Heart left ventricle (tissue), 16 donors: ENCODE results near the gene ABCC8. TPM values are rescaled to one million over a fixed set of nuclear protein-coding genes. Genes with fewer than 3 reads are reported as not detected.

Source experiments
- ATAC-seq, 4 donors: fragments of 200-7000 bp; cut with Tn5 transposase; one replicate each; pipeline ENCODE4 v1.9.1; 2020 to 2022; ENCODE audit warnings: moderate library complexity in 4 of 4, mild to moderate bottlenecking in 3 of 4, moderate number of reproducible peaks in 1 of 4
- DNase-seq, 5 donors: peaks; one replicate each; pipeline ENCODE4 v3.0.0-alpha.2; 2020
- H3K27ac ChIP-seq, 12 donors: fragments of 200-600 bp; sonication (generic) in 4 of 12; one replicate each; pipeline versions ENCODE4 v1.5.0 to v1.8.0; 2016 to 2022; ENCODE audit warnings: mild to moderate bottlenecking in 2 of 12
- H3K27me3 ChIP-seq, 9 donors: fragments of 200-600 bp; sonication (generic) in 2 of 9; one replicate each; pipeline versions ENCODE4 v1.5.1 to v1.8.0; 2016 to 2022; ENCODE audit warnings: mild to moderate bottlenecking in 3 of 9
- H3K36me3 ChIP-seq, 9 donors: fragments of 200-600 bp; sonication (generic) in 2 of 9; one replicate each; pipeline versions ENCODE4 v1.5.0 to v1.8.0; 2018 to 2022; ENCODE audit warnings: mild to moderate bottlenecking in 2 of 9
- H3K4me1 ChIP-seq, 12 donors: fragments of 200-600 bp; sonication (generic) in 4 of 12; one replicate each; pipeline versions ENCODE4 v1.5.0 to v1.8.0; 2016 to 2022; ENCODE audit warnings: mild to moderate bottlenecking in 3 of 12
- H3K4me3 ChIP-seq, 12 donors: fragments of 200-600 bp; sonication (generic) in 4 of 12; one replicate each; pipeline versions ENCODE4 v1.5.0 to v1.8.0; 2017 to 2022; ENCODE audit warnings: mild to moderate bottlenecking in 9 of 12, moderate library complexity in 4 of 12
- H3K9me3 ChIP-seq, 12 donors: fragments of 200-600 bp; sonication (generic) in 4 of 12; one replicate each; pipeline versions ENCODE4 v1.5.0 to v1.8.0; 2016 to 2022; ENCODE audit warnings: mild to moderate bottlenecking in 1 of 12
- POLR2A ChIP-seq, 2 donors: fragments of 450-650 bp; IDR thresholded peaks; one replicate each; pipeline ENCODE4 v1.6.1; 2017; ENCODE audit warnings: antibody characterized with exemption in 2 of 2, mild to moderate bottlenecking in 2 of 2, moderate library complexity in 2 of 2
- WGBS, 4 donors: extraction: QIAGEN DNeasy Blood & Tissue Kit in 2 of 4; methylation state at CpG; one replicate each; pipeline versions ENCODE4 v1.1.5 to v1.1.7; 2013 to 2018; 5-methylcytosine and 5-hydroxymethylcytosine counted together
- intact Hi-C, 10 donors: fragments of 100-400 bp; cut with DNase I; formaldehyde crosslinking; loops; one replicate each; pipeline versions ENCODE4 v1.11.1 to v1.14.2; 2022
- polyA plus RNA-seq, 2 donors: library from polyadenylated mRNA; stranded (reverse); fragments of 200-250 nt; gene quantifications; one replicate each; pipeline ENCODE4 v1.2.3, GENCODE V29; 2013
- total RNA-seq, 9 donors: library from RNA; depleted of rRNA in 2 of 9; stranded (reverse); fragments of >200 nt in 2 of 9; fragmentation: NEBNext Ultra II Directional in 3 of 9; extraction: Animal tissue kit (Norgen Biotek cat#: 25700) in 3 of 9; gene quantifications; one replicate each; pipeline versions ENCODE4 v1.1.0 to v1.2.4, GENCODE V29; 2016 to 2023
- TF ChIP-seq, protein P1 (sequence below), 12 donors: fragments of 200-600 bp; sonication (generic) in 4 of 12; IDR thresholded peaks; one replicate each; pipeline versions ENCODE4 v1.5.0 to v1.8.0; 2018 to 2022; ENCODE audit warnings: antibody characterized with exemption in 12 of 12, mild to moderate bottlenecking in 5 of 12
- donor health status: ischemic (EF 13 %, LVEDD 7.1; RV severe dilation, severe dysfunction).
- donor health status: healthy with polysubstance abuse.
- donor health status: DM: no; HTN: yes; CAD: no.
- donor health status: DM: no; HTN: no; CAD: no.
- donor health status: ischemic (EF 25% LVEDD 6.9; RV normal size, moderate dysfunction).
- donor health status: ischemic (EF 25% LVEDD 5.7; RV mildly dilated, moderate dysfunction).
- donor health status: healthy.
- donor health status: DM: yes; HTN: yes; CAD: no.
- donor health status: ischemic (EF 35%, LVEDD 5.7; RV mildly dilated, moderate dysfunction).
- donor health status: nonischemic (EF 11% LVEDD 7.7; RV severe dilation, severe dysfunction).
- donor health status: DM: yes; HTN: yes; CAD: no.
- donor health status: PGD.
- donor health status: ischemic (EF 29% LVEDD 5.4; RV normal size, mild dysfunction).
- donor health status: nonischemic (EF 23%, LVEDD 6.1; RV moderate dilation, normal function).

The ABCC8 gene
- total and polyA plus RNA-seq, 11 donors = 0.69 to 9.6 (median 3.6) TPM

DNA sequence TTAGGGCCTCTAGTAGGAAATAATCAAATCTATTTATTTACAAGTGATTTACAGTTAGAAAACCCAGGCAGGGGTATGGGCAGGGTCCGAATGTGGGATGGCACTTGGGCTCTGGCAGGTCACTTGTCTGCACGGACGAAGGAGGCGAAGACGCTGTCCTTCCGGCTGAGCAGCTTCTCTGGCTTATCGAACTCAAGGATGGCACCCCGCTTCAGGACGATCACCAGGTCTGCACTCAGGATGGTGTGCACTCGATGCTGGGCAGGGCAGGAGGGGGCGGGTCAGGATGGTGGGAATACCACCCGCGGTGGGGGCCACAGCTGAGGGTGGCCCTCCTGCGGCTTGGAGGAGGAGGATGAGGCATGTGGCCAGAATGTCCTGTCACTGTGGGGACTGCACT is 83.8 kb downstream of the ABCC8 start:
- intact Hi-C loops = no loop called here
- H3K4me3 ChIP-seq = no peak overlapping the region
- WGBS, 4 donors = 81 to 93% (median 88%) methylated on average over 11 to 14 of the region's 14 CpGs
- peaks cover 0 to 9% (median 0%) of the 10 kb centered on the region in 9 donors for H3K27me3 ChIP-seq
- H3K9me3 ChIP-seq = no peaks in the 10 kb centered on the region
- H3K36me3 ChIP-seq = no peaks in the 10 kb centered on the region
- H3K4me1 ChIP-seq = peaks cover 0 to 18% (median 2%) of the 10 kb centered on the region in 12 donors
- ATAC-seq (no peak), DNase-seq (no peak)
- no peak overlapping the region for H3K27ac ChIP-seq
- TF ChIP-seq, protein P1, sequence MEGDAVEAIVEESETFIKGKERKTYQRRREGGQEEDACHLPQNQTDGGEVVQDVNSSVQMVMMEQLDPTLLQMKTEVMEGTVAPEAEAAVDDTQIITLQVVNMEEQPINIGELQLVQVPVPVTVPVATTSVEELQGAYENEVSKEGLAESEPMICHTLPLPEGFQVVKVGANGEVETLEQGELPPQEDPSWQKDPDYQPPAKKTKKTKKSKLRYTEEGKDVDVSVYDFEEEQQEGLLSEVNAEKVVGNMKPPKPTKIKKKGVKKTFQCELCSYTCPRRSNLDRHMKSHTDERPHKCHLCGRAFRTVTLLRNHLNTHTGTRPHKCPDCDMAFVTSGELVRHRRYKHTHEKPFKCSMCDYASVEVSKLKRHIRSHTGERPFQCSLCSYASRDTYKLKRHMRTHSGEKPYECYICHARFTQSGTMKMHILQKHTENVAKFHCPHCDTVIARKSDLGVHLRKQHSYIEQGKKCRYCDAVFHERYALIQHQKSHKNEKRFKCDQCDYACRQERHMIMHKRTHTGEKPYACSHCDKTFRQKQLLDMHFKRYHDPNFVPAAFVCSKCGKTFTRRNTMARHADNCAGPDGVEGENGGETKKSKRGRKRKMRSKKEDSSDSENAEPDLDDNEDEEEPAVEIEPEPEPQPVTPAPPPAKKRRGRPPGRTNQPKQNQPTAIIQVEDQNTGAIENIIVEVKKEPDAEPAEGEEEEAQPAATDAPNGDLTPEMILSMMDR (IDR thresholded peaks at IDR 0.05) = no peak
- no peak for TF ChIP-seq POLR2A (IDR thresholded peaks at IDR 0.05)

GRCh38 chr11:17391493-17392355 is 84.9 kb downstream of the ABCC8 start:
- H3K9me3 ChIP-seq = no peaks in the 10 kb centered on the region
- 75 to 86% (median 81%) methylated on average over 3 of the region's 3 CpGs for WGBS, 4 donors
- intact Hi-C loops = no loop called here
- no peaks in the 10 kb centered on the region for H3K36me3 ChIP-seq
- TF ChIP-seq, protein P1 (IDR thresholded peaks at IDR 0.05) = no peak
- no peak for TF ChIP-seq POLR2A (IDR thresholded peaks at IDR 0.05)
- peaks cover 0 to 22% (median 5%) of the 10 kb centered on the region in 12 donors for H3K4me1 ChIP-seq
- no peak overlapping the region for H3K27ac ChIP-seq
- H3K27me3 ChIP-seq = peaks cover 0 to 15% (median 0%) of the 10 kb centered on the region in 9 donors
- DNase-seq = no peak
- ATAC-seq = no peak
- no peak overlapping the region for H3K4me3 ChIP-seq

DNA sequence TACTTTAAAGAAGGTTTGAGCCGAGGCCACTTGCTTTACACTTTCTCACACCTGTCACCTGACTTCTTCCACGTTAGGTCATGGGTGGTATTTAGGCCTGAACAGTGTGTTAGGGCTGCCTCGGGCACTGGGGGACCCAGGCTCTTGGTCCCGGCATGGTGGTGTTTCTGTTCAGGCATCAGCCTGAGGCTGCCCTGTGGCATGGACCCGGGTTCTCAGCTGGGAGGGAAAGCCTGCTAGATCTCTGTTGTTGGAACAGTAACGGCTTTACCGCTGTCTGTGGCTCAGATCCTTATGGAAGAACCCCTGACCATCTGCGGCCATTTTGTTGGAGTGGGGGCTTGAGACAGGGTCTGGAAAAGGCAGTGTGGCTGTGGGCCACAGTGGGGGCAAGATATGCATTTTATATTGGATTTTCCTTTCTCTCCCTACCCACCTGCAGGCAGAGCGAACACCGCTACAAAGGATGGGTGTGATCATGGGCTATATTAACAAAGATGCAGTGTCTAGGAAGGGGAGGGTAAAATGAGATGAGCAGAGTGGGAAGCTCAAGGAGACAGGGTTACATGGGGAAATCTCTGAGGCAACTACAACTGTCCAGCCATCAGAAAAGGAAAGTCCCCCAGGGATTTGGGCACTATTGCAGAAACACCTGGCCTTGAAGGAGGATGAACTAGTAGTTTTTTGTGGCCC is 86.5 kb downstream of the ABCC8 start:
- intact Hi-C loops = loop anchor here in 1 of 10 donors (1.0 kb wide), 1 partner anchor 114 kb away; no protein-coding TSS in a partner anchor
- Histone ChIP-seq H3K27ac (peak overlapping the region in 2 of 12 donors; percentile 75 to 77), H3K4me1 (peaks cover 0 to 36% (median 10%) of the 10 kb centered on the region in 12 donors), H3K4me3 (peak overlapping the region in 5 of 12 donors; percentile 44 to 66 (median 59)), H3K36me3 (no peaks in the 10 kb centered on the region), H3K27me3 (peaks cover 0 to 15% (median 0%) of the 10 kb centered on the region in 9 donors), H3K9me3 (no peaks in the 10 kb centered on the region)
- TF ChIP-seq POLR2A (IDR thresholded peaks at IDR 0.05) = no peak
- DNase-seq (no peak), ATAC-seq (no peak)
- WGBS, 4 donors = 59 to 68% (median 65%) methylated on average over 10 of the region's 10 CpGs

- peak; percentile 67 to 84 (median 75) for DNase-seq
- intact Hi-C loops = loop anchor here in 1 of 10 donors (1.0 kb wide), 1 partner anchor 115 kb away; no protein-coding TSS in a partner anchor
- Histone ChIP-seq H3K27ac (peak overlapping the region in 10 of 12 donors; percentile 8 to 77 (median 50)), H3K4me3 (peak overlapping the region; percentile 15 to 68 (median 56)), H3K4me1 (peaks cover 0 to 36% (median 10%) of the 10 kb centered on the region in 12 donors), H3K27me3 (peaks cover 0 to 15% (median 0%) of the 10 kb centered on the region in 9 donors), H3K36me3 (no peaks in the 10 kb centered on the region), H3K9me3 (no peaks in the 10 kb centered on the region)
- WGBS, 4 donors = 2 to 6% (median 5%) methylated on average over 38 to 55 of the region's 55 CpGs
- peak; percentile 19 to 76 (median 59) for ATAC-seq
- TF ChIP-seq, protein P1 (IDR thresholded peaks at IDR 0.05) = peak; percentile 48 to 90 (median 78)
- TF ChIP-seq POLR2A (IDR thresholded peaks at IDR 0.05) = no peak
Measured at GRCh38 chr11:17389211-17389956, 87.3 kb downstream of the ABCC8 start.
